OCI-LY3 (cell line): ENCODE data around the gene CNTN1.

Experiments
- EZH2phosphoT487 ChIP-seq: fragments of 200-600 bp; shearing (Covaris generic); IDR thresholded peaks from 2 replicates; pipeline ENCODE4 v1.6.1; 2018; ENCODE audit warnings: antibody characterized with exemption, mixed run types, low read depth
- TF ChIP-seq, protein P1 (sequence below): fragments of 200-600, 300-600 bp; sonication (generic); IDR thresholded peaks from 2 replicates; pipeline ENCODE4 v1.5.1; 2014; ENCODE audit warnings: antibody characterized with exemption, low read length, low read depth

DNA sequence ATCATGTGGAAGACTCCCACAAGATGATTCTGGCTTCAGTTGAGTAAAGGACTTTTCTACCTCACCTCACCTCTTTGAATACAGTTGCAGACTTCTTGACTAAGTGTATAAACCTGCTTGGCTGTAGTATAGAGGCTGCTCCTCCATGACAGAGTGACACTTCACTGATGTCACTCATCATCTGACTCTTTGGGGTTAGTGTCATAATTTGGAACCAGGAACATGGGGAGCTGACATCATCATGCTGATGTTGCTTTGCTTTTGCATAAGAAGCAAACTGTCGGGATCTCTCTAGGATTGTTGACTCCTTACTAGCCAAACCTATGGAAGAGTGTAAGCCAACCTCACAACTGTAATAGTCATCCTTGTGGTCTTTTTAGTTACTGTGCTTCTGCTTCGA is 420.7 kb downstream of the CNTN1 start:
- TF ChIP-seq, protein P1, sequence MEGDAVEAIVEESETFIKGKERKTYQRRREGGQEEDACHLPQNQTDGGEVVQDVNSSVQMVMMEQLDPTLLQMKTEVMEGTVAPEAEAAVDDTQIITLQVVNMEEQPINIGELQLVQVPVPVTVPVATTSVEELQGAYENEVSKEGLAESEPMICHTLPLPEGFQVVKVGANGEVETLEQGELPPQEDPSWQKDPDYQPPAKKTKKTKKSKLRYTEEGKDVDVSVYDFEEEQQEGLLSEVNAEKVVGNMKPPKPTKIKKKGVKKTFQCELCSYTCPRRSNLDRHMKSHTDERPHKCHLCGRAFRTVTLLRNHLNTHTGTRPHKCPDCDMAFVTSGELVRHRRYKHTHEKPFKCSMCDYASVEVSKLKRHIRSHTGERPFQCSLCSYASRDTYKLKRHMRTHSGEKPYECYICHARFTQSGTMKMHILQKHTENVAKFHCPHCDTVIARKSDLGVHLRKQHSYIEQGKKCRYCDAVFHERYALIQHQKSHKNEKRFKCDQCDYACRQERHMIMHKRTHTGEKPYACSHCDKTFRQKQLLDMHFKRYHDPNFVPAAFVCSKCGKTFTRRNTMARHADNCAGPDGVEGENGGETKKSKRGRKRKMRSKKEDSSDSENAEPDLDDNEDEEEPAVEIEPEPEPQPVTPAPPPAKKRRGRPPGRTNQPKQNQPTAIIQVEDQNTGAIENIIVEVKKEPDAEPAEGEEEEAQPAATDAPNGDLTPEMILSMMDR = no peak
- TF ChIP-seq EZH2phosphoT487 = no peak
